H1 (cell line): ENCODE data around the gene MEIOSIN. TPM values are rescaled to one million over a fixed set of nuclear protein-coding genes. Genes with fewer than 3 reads are reported as not detected.
A peak's percentile ranks its signal among the peaks of the same experiment; 100 is the strongest.

Experiments
- CTCF ChIA-PET: fragments of 300-600 bp; sonication (Branson Sonifier 250); formaldehyde crosslinking; loops from one replicate; lab custom pipeline; 2021; ENCODE audit not compliant: partially characterized antibody; lab: Charles Lee
- POLR2A ChIA-PET: fragments of 300-600 bp; sonication (Branson Sonifier 250); formaldehyde crosslinking; loops from one replicate; lab custom pipeline; 2021; ENCODE audit warnings: inconsistent platforms; ENCODE audit not compliant: partially characterized antibody; lab: Charles Lee
- DNase-seq, 2 experiments: peaks; one replicate each; pipeline versions ENCODE4 v3.0.0 to v3.0.0-alpha.2; 2010 to 2022; ENCODE audit warnings: low spot score in 2 of 2, low read depth in 1 of 2, mixed read lengths in 1 of 2
- FAIRE-seq: peaks from 2 replicates; lab custom pipeline; 2011; peaks lifted over from hg19 to GRCh38; lab: Jason Lieb, UNC
- H2AFZ ChIP-seq: 2 replicates; pipeline ENCODE4 v1.8.1; 2012; ENCODE audit warnings: low read length, inconsistent platforms
- H2AK5ac ChIP-seq: 2 replicates; pipeline ENCODE4 v1.6.1; 2013; ENCODE audit warnings: low read depth, low read length
- H2BK120ac ChIP-seq: replicated peaks from 2 replicates; pipeline ENCODE3; 2013; ENCODE audit warnings: low read depth, low read length, inconsistent platforms
- H2BK12ac ChIP-seq: 2 replicates; pipeline ENCODE4 v1.6.1; 2013; ENCODE audit warnings: low read depth, low read length
- H2BK15ac ChIP-seq: 2 replicates; pipeline ENCODE4 v1.6.1; 2013; ENCODE audit warnings: low read length
- H2BK20ac ChIP-seq: 2 replicates; pipeline ENCODE4 v1.6.1; 2013; ENCODE audit warnings: low read length
- H2BK5ac ChIP-seq: 2 replicates; pipeline ENCODE4 v1.6.1; 2013; ENCODE audit warnings: low read depth, low read length
- H3K14ac ChIP-seq: 2 replicates; pipeline ENCODE4 v1.6.1; 2013; ENCODE audit warnings: inconsistent platforms; ENCODE audit not compliant: insufficient read length
- H3K18ac ChIP-seq: 2 replicates; pipeline ENCODE4 v1.6.1; 2013; ENCODE audit warnings: low read length; ENCODE audit errors: extremely low read depth
- H3K23ac ChIP-seq: 2 replicates; pipeline ENCODE4 v1.6.1; 2013; ENCODE audit warnings: inconsistent platforms; ENCODE audit not compliant: insufficient read length
- H3K23me2 ChIP-seq: 2 replicates; pipeline ENCODE4 v1.6.1; 2013; ENCODE audit warnings: low read depth, low read length
- H3K27ac ChIP-seq: 2 replicates; pipeline ENCODE4 v1.6.1; 2011; ENCODE audit warnings: low read depth, low read length, inconsistent platforms
- H3K27me3 ChIP-seq, 4 experiments: replicated peaks in 1 of 4; 1 replicate in 1 of 4; 2 replicates in 3 of 4; pipeline versions ENCODE4 v1.6.1 to v1.8.1; 2011 to 2013; ENCODE audit warnings: low read length in 3 of 4, mild to moderate bottlenecking in 3 of 4, inconsistent platforms in 2 of 4, mixed read lengths in 2 of 4, moderate library complexity in 1 of 4; ENCODE audit not compliant: control insufficient read depth in 3 of 4, insufficient read depth in 3 of 4; ENCODE audit errors: extremely low read depth in 1 of 4
- H3K36me3 ChIP-seq, 4 experiments: 2 replicates each; pipeline versions ENCODE4 v1.6.1 to v1.8.1; 2011 to 2013; ENCODE audit warnings: mild to moderate bottlenecking in 4 of 4, low read length in 3 of 4, moderate library complexity in 2 of 4, control low read depth in 1 of 4, inconsistent platforms in 1 of 4; ENCODE audit not compliant: insufficient read depth in 4 of 4, control insufficient read depth in 2 of 4
- H3K4ac ChIP-seq: replicated peaks from 2 replicates; pipeline ENCODE3; 2013; ENCODE audit warnings: low read length, low read depth, mixed read lengths, inconsistent platforms; ENCODE audit not compliant: insufficient read length
- H3K4me1 ChIP-seq, 4 experiments: replicated peaks in 1 of 4; 1 replicate in 1 of 4; 2 replicates in 3 of 4; pipeline versions ENCODE4 v1.6.1 to v1.8.1; 2011 to 2013; ENCODE audit warnings: low read length in 3 of 4, inconsistent platforms in 2 of 4, mixed read lengths in 1 of 4; ENCODE audit not compliant: insufficient read depth in 4 of 4, control insufficient read depth in 3 of 4
- H3K4me2 ChIP-seq, 2 experiments: 2 replicates each; pipeline versions ENCODE4 v1.6.1 to v1.8.1; 2011 to 2013; ENCODE audit warnings: low read depth in 2 of 2, low read length in 2 of 2, control low read depth in 1 of 2, inconsistent platforms in 1 of 2, mild to moderate bottlenecking in 1 of 2; ENCODE audit not compliant: insufficient read depth in 1 of 2
- H3K4me3 ChIP-seq, 4 experiments: fragments of 200-600, 300-600 bp in 1 of 4; sonication (generic), shearing (Covaris generic), sonication (Bioruptor Twin) in 1 of 4; 2 replicates each; pipeline versions ENCODE4 v1.5.1 to v1.8.1; 2011 to 2016; ENCODE audit warnings: low read length in 4 of 4, low read depth in 3 of 4, control low read depth in 2 of 4, inconsistent platforms in 2 of 4, mild to moderate bottlenecking in 2 of 4, mixed read lengths in 1 of 4, moderate library complexity in 1 of 4; ENCODE audit not compliant: insufficient read depth in 2 of 4; ENCODE audit errors: extremely low read depth in 1 of 4
- H3K56ac ChIP-seq: replicated peaks from 2 replicates; pipeline ENCODE3; 2013; ENCODE audit warnings: low read depth, mild to moderate bottlenecking, mixed read lengths, low read length, inconsistent platforms; ENCODE audit not compliant: insufficient read length
- H3K79me1 ChIP-seq: 2 replicates; pipeline ENCODE4 v1.6.1; 2013; ENCODE audit warnings: low read depth, low read length, control low read depth
- H3K79me2 ChIP-seq, 2 experiments: 2 replicates each; pipeline versions ENCODE4 v1.6.1 to v1.8.1; 2012 to 2013; ENCODE audit warnings: low read length in 2 of 2, mild to moderate bottlenecking in 2 of 2, inconsistent platforms in 1 of 2; ENCODE audit not compliant: insufficient read depth in 2 of 2, control insufficient read depth in 1 of 2
- H3K9ac ChIP-seq, 4 experiments: replicated peaks in 1 of 4; 1 replicate in 1 of 4; 2 replicates in 3 of 4; pipeline versions ENCODE4 v1.6.1 to v1.8.1; 2011 to 2013; ENCODE audit warnings: low read depth in 3 of 4, low read length in 3 of 4, control low read depth in 2 of 4, mild to moderate bottlenecking in 2 of 4, moderate library complexity in 2 of 4, inconsistent platforms in 1 of 4; ENCODE audit errors: extremely low read depth in 1 of 4
- H3K9me3 ChIP-seq, 2 experiments: 2 replicates each; pipeline versions ENCODE4 v1.6.1 to v1.8.1; 2012 to 2013; ENCODE audit warnings: mild to moderate bottlenecking in 2 of 2, moderate library complexity in 2 of 2, control low read depth in 1 of 2, inconsistent platforms in 1 of 2, low read depth in 1 of 2, low read length in 1 of 2, mixed read lengths in 1 of 2; ENCODE audit not compliant: insufficient read depth in 2 of 2
- H4K20me1 ChIP-seq, 2 experiments: replicated peaks in 1 of 2; 2 replicates each; pipeline versions ENCODE3 to v1.8.1; 2011 to 2013; ENCODE audit warnings: inconsistent platforms in 2 of 2, low read length in 2 of 2, mild to moderate bottlenecking in 1 of 2; ENCODE audit not compliant: insufficient read depth in 2 of 2, control insufficient read depth in 1 of 2
- H4K5ac ChIP-seq: 2 replicates; pipeline ENCODE4 v1.6.1; 2013; ENCODE audit warnings: low read length, low read depth, mixed read lengths, inconsistent platforms; ENCODE audit not compliant: insufficient read length
- H4K8ac ChIP-seq: 2 replicates; pipeline ENCODE4 v1.8.0; 2013; ENCODE audit warnings: mild to moderate bottlenecking, moderate library complexity, low read length, inconsistent platforms; ENCODE audit not compliant: insufficient read depth; ENCODE audit errors: extremely low read depth
- H4K91ac ChIP-seq: replicated peaks from 2 replicates; pipeline ENCODE3; 2013; ENCODE audit warnings: low read length, mixed read lengths, inconsistent platforms; ENCODE audit not compliant: insufficient read length
- EGR1 ChIP-seq: IDR thresholded peaks from 2 replicates; pipeline ENCODE4 v1.6.1; 2011; ENCODE audit warnings: low read depth, low read length, borderline replicate concordance
- EZH2 ChIP-seq: fragments of 200-600 bp; sonication (generic); IDR thresholded peaks from 2 replicates; pipeline ENCODE4 v1.7.1; 2012; ENCODE audit warnings: low read depth, mild to moderate bottlenecking, moderate library complexity, low read length, inconsistent platforms; ENCODE audit not compliant: severe bottlenecking
- KDM1A ChIP-seq: fragments of 200-600, 300-600 bp; sonication (generic); IDR thresholded peaks from 2 replicates; pipeline ENCODE4 v1.7.1; 2016; ENCODE audit warnings: mild to moderate bottlenecking, low read length, borderline replicate concordance
- SIN3A ChIP-seq, 2 experiments: IDR thresholded peaks in 1 of 2; conservative IDR thresholded peaks in 1 of 2; 2 replicates each; pipeline ENCODE4 v1.6.1; 2011 to 2012; ENCODE audit warnings: low read length in 2 of 2, improper control_type of control experiment in 1 of 2, low read depth in 1 of 2, mild to moderate bottlenecking in 1 of 2
- SRF ChIP-seq: IDR thresholded peaks from 2 replicates; pipeline ENCODE4 v1.6.1; 2011; ENCODE audit warnings: mild to moderate bottlenecking, low read depth, low read length, moderate library complexity
- SUZ12 ChIP-seq: fragments of 200-600 bp; sonication (generic); IDR thresholded peaks from 2 replicates; pipeline ENCODE4 v1.6.1; 2012; ENCODE audit warnings: mild to moderate bottlenecking, inconsistent platforms, low read length, moderate library complexity, mixed read lengths
- TBP ChIP-seq: IDR thresholded peaks from 2 replicates; pipeline ENCODE4 v1.6.1; 2011; ENCODE audit warnings: low read depth, low read length, improper control_type of control experiment
- WGBS, 2 experiments: shearing (Covaris generic) in 1 of 2; methylation state at CpG; one replicate each; pipeline versions ENCODE4 v1.1.6 to v1.1.7; 2013 to 2015; ENCODE audit warnings: low lambda C conversion rate in 2 of 2, mixed read lengths in 2 of 2, inconsistent platforms in 1 of 2, low coverage in 1 of 2, missing lambda C conversion rate in 1 of 2; ENCODE audit not compliant: insufficient replicate concordance in 2 of 2, insufficient coverage in 1 of 2, insufficient read length in 1 of 2; ENCODE audit errors: extremely low coverage in 1 of 2, missing lambda C conversion rate in 1 of 2; 5-methylcytosine and 5-hydroxymethylcytosine counted together
- polyA plus RNA-seq, 7 experiments: library from polyadenylated mRNA; depleted of rRNA in 3 of 7; stranded (reverse) in 5 of 7; unstranded in 2 of 7; fragments of >200 nt in 5 of 7; fragments of 200-250 nt in 2 of 7; gene quantifications; 1 replicate in 5 of 7; 2 replicates in 1 of 7; 4 replicates in 1 of 7; pipeline versions ENCODE4 v1.2.1 to v1.2.3, GENCODE V29; 2011 to 2013; ENCODE audit warnings: missing spikeins in 2 of 7, mixed read lengths in 2 of 7
- total RNA-seq: library from RNA; stranded (reverse); fragmentation: NEBNext Ultra II Directional; extraction: Animal tissue kit (Norgen Biotek cat#: 25700); gene quantifications from 2 replicates; pipeline ENCODE4 v1.2.1, GENCODE V29; 2021
- TF ChIP-seq, protein P1 (sequence below), 3 experiments: IDR thresholded peaks; 1 replicate in 2 of 3; 2 replicates in 1 of 3; pipeline versions ENCODE4 v1.5.1 to v1.6.1; 2011; ENCODE audit warnings: low read length in 3 of 3, mild to moderate bottlenecking in 3 of 3, inconsistent platforms in 2 of 3, low read depth in 1 of 3, moderate library complexity in 1 of 3; ENCODE audit not compliant: insufficient read depth in 1 of 3; ENCODE audit errors: control extremely low read depth in 1 of 3
- TF ChIP-seq, protein P2 (sequence below): IDR thresholded peaks from 2 replicates; pipeline ENCODE4 v1.6.1; 2012; ENCODE audit warnings: inconsistent platforms

Gene MEIOSIN
- total and polyA plus RNA-seq, 2 of the 8 experiments (the other 6 are each of a cell fraction or from before 2014, with no cell fraction given) = 0.11 TPM; not detected in 1

DNA sequence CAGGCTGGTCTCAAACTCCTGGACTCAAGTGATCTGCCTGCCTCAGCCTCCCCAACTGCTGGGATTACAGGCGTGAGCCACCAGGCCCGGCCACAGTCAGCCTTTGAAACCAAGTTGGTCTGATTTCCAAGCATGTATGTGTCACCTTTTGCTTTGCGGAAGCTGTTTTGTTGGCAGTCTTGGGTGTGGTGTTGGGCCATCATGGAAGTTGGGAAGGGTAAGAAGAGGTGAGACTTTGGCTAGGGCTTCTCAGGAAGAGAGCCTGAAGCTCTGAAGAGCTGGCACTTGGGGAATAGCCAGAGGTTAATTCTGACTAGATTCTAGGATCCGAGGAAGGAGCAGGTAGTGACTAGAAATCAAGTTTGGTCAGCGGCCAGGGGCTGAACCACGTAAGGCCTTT lies 79.1 kb downstream of the MEIOSIN start:
- H3K79me2 ChIP-seq = no peaks in the 10 kb centered on the region
- H3K9me3 ChIP-seq = no peaks in the 10 kb centered on the region
- peaks cover 16% of the 10 kb centered on the region for H3K23me2 ChIP-seq
- H3K56ac ChIP-seq = no peak overlapping the region
- H2BK5ac ChIP-seq = no peak overlapping the region
- no peak for FAIRE-seq
- H3K14ac ChIP-seq = no peak overlapping the region
- peaks cover 0 to 11% (median 10%) of the 10 kb centered on the region in 4 experiments; a peak in 6 of 7 replicates for H3K4me1 ChIP-seq
- no peaks in the 10 kb centered on the region for H3K27me3 ChIP-seq
- whole genome bisulfite sequencing, 2 experiments = 91% methylated on average over 6 of the region's 6 CpGs; no CpG with 5 or more reads in 1 of the 2 experiments
- TF ChIP-seq, protein P1, sequence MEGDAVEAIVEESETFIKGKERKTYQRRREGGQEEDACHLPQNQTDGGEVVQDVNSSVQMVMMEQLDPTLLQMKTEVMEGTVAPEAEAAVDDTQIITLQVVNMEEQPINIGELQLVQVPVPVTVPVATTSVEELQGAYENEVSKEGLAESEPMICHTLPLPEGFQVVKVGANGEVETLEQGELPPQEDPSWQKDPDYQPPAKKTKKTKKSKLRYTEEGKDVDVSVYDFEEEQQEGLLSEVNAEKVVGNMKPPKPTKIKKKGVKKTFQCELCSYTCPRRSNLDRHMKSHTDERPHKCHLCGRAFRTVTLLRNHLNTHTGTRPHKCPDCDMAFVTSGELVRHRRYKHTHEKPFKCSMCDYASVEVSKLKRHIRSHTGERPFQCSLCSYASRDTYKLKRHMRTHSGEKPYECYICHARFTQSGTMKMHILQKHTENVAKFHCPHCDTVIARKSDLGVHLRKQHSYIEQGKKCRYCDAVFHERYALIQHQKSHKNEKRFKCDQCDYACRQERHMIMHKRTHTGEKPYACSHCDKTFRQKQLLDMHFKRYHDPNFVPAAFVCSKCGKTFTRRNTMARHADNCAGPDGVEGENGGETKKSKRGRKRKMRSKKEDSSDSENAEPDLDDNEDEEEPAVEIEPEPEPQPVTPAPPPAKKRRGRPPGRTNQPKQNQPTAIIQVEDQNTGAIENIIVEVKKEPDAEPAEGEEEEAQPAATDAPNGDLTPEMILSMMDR (IDR thresholded peaks at IDR 0.05; ENCODE audit: control extremely low read depth in 1 of 3, insufficient read depth in 1 of 3, low read depth in 1 of 3, low read length in 3 of 3) = no peak
- TF ChIP-seq EGR1 (no peak), KDM1A (no peak), EZH2 (no peak), SUZ12 (no peak), SIN3A (conservative IDR thresholded peaks at IDR 0.05 in 1 of 2, IDR thresholded peaks at IDR 0.05 in 1 of 2; ENCODE audit: low read depth in 1 of 2, low read length in 2 of 2) (no peak), TBP (no peak), SRF (no peak)
- TF ChIP-seq, protein P2, sequence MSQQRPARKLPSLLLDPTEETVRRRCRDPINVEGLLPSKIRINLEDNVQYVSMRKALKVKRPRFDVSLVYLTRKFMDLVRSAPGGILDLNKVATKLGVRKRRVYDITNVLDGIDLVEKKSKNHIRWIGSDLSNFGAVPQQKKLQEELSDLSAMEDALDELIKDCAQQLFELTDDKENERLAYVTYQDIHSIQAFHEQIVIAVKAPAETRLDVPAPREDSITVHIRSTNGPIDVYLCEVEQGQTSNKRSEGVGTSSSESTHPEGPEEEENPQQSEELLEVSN = no peak
- H2BK12ac ChIP-seq = peak overlapping the region; percentile 33; the same call in 1 of the 2 replicates
- no peak overlapping the region for H3K27ac ChIP-seq
- H4K8ac ChIP-seq = no peak overlapping the region
- no peak overlapping the region for H2AFZ ChIP-seq
- no peak overlapping the region for H2BK20ac ChIP-seq
- H2BK15ac ChIP-seq = no peak overlapping the region
- H4K20me1 ChIP-seq = no peaks in the 10 kb centered on the region
- H3K9ac ChIP-seq = no peak overlapping the region
- no peak overlapping the region for H4K91ac ChIP-seq
- CTCF ChIA-PET = interaction anchor here (8.8 kb wide), 1 partner anchor 9 kb away, joined by 107 read pairs; no protein-coding TSS in a partner anchor
- H3K4me2 ChIP-seq = no peak overlapping the region
- no peak overlapping the region for H2BK120ac ChIP-seq
- no peak overlapping the region for H3K4ac ChIP-seq
- no peak overlapping the region for H3K4me3 ChIP-seq
- H3K18ac ChIP-seq = no peak overlapping the region
- POLR2A ChIA-PET = interaction anchor here (1.5 to 12.6 kb wide), 4 partner anchors 9 to 52 kb away, joined by 3 to 175 read pairs (median 78); partner anchors contain the start of genes DMWD, FOXA3, SIX5 and SYMPK
- H3K23ac ChIP-seq = no peak overlapping the region
- H3K36me3 ChIP-seq = no peaks in the 10 kb centered on the region
- H2AK5ac ChIP-seq = no peak overlapping the region
- H4K5ac ChIP-seq = no peak overlapping the region
- no peak for DNase-seq
- no peaks in the 10 kb centered on the region for H3K79me1 ChIP-seq
